ENCODE results near the gene HRAS. TPM values are rescaled to one million over a fixed set of nuclear protein-coding genes. Genes with fewer than 3 reads are reported as not detected.

HRAS gene
- total RNA-seq, 1 experiment from 2014 or later, result 128 TPM

DNA sequence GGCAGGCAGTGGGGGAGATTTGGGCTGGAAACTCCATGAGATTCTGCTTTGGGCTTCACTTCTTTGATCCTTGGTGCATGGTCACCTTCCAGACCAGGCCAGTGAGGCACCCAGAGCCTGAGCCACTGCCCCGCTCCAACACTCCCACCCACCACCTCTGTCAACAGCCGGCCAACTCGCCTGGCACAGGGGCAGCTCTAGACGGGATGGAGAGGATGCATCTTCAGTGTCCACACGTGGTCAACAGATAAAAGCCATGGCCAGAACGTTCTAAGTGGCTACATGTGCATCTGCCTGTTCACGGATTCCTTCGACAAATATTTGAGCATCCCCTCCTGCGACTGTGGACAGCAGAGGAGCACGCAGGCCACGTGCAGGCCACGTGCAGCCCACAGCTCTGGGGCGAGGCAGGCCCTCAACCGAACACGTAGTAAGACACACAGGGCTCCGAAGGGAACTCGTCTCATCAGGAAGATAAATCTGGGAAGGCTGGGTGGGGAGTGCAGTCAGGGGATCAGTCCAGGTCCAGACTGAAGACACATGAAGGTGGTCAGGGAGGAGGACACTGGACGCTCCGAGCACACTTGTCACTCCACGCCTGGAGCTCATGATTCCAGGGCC is 3.2 kb upstream of the HRAS start:
- H3K4me2 ChIP-seq (ENCODE audit: low read length), result no peak overlapping the region
- H3K27me3 ChIP-seq (ENCODE audit: low read length), result no peaks in the 10 kb centered on the region
- no peak for ATAC-seq
- H3K4me1 ChIP-seq (ENCODE audit: insufficient read depth, low read length), result peaks cover 17% of the 10 kb centered on the region
- H4K20me1 ChIP-seq (ENCODE audit: low read length), result peaks cover 4% of the 10 kb centered on the region; the same call in 1 of the 2 replicates
- no TSS peak for BruUV-seq (replicated peaks)
- CTCF ChIA-PET, result no interaction called here
- no peak overlapping the region for H3K9ac ChIP-seq (ENCODE audit: low read length)
- DNase-seq, result no peak
- no peaks in the 10 kb centered on the region for H3K36me3 ChIP-seq (ENCODE audit: low read depth, low read length)
- TF ChIP-seq EZH2 (IDR thresholded peaks at IDR 0.05; ENCODE audit: low read length, unreplicated experiment) (no peak), EZH2phosphoT487 (IDR thresholded peaks at IDR 0.05; ENCODE audit: borderline replicate concordance, low read length) (no peak)
- TF ChIP-seq, protein P1, sequence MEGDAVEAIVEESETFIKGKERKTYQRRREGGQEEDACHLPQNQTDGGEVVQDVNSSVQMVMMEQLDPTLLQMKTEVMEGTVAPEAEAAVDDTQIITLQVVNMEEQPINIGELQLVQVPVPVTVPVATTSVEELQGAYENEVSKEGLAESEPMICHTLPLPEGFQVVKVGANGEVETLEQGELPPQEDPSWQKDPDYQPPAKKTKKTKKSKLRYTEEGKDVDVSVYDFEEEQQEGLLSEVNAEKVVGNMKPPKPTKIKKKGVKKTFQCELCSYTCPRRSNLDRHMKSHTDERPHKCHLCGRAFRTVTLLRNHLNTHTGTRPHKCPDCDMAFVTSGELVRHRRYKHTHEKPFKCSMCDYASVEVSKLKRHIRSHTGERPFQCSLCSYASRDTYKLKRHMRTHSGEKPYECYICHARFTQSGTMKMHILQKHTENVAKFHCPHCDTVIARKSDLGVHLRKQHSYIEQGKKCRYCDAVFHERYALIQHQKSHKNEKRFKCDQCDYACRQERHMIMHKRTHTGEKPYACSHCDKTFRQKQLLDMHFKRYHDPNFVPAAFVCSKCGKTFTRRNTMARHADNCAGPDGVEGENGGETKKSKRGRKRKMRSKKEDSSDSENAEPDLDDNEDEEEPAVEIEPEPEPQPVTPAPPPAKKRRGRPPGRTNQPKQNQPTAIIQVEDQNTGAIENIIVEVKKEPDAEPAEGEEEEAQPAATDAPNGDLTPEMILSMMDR (conservative IDR thresholded peaks at IDR 0.05; ENCODE audit: low read depth, low read length), result no peak
- H3K79me2 ChIP-seq (ENCODE audit: low read length), result peaks cover 14% of the 10 kb centered on the region
- H3K27ac ChIP-seq (ENCODE audit: low read length), result no peak overlapping the region
- no peaks in the 10 kb centered on the region for H3K9me3 ChIP-seq (ENCODE audit: low read length)
- no peak overlapping the region for H3K4me3 ChIP-seq (ENCODE audit: low read length)
- no peaks in the 10 kb centered on the region for H3K9me2 ChIP-seq (replicated peaks; ENCODE audit: low read length)
- POLR2A ChIA-PET (ENCODE audit: unreplicated experiment), result no interaction called here
- H3F3A ChIP-seq (ENCODE audit: low read length, unreplicated experiment), result no peaks in the 10 kb centered on the region
- H2AFZ ChIP-seq (ENCODE audit: low read length), result no peak overlapping the region
- intact Hi-C loops (cut with micrococcal nuclease), result no loop called here

DNA sequence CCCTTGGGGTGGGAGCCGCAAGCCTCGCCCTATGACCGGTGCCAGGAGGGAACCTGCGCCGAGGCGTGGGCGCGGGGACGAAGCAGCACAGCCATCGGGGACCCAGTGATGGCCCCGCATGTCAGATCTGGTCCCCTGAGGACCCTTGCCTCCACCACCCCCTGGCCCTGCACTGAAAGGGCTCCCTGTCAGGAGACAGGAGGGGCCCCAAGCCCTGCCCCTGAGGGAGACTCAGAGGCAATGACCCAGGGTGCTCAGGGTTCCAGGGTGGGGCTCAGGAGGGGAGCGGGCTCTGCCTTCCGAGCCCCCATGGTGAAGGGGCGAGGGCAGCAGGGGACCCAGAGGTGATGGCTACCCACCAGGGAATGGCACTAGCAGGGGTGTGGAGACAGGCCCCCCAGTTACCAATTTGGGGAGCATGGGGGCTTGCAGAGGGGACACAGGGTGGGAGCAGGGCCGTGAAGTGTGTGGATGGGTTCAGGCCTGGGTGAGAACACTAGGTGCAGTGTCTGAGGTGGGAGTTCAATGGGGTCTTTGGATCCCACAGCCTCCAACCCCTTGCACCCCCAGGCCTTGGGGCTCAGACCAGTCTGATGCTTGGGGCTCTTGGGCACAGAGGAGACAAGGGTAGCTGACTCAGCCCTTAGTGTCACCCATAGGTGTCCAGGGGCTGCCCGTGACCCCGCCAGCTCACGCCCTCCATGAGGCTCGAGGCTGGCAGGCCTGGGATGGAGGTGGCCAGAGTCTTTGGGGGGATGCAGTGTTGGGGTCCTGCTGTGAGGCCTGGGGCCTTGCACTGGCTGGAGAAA is 2.5 kb upstream of the HRAS start:
- CTCF ChIA-PET, result no interaction called here
- Histone ChIP-seq H3K36me3 (ENCODE audit: low read depth, low read length) (no peaks in the 10 kb centered on the region), H3K4me1 (ENCODE audit: insufficient read depth, low read length) (peaks cover 17% of the 10 kb centered on the region), H3K9ac (ENCODE audit: low read length) (peak overlapping the region; percentile 32; the same call in 1 of the 2 replicates), H3K9me3 (ENCODE audit: low read length) (no peaks in the 10 kb centered on the region), H3K4me2 (ENCODE audit: low read length) (peak overlapping the region; percentile 89), H3K27me3 (ENCODE audit: low read length) (no peaks in the 10 kb centered on the region), H3K79me2 (ENCODE audit: low read length) (peaks cover 16% of the 10 kb centered on the region), H2AFZ (ENCODE audit: low read length) (peak overlapping the region; percentile 95), H4K20me1 (ENCODE audit: low read length) (peaks cover 4% of the 10 kb centered on the region; the same call in 1 of the 2 replicates), H3K4me3 (ENCODE audit: low read length) (peak overlapping the region; percentile 62), H3K27ac (ENCODE audit: low read length) (no peak overlapping the region), H3F3A (ENCODE audit: low read length, unreplicated experiment) (no peaks in the 10 kb centered on the region), H3K9me2 (replicated peaks; ENCODE audit: low read length) (no peaks in the 10 kb centered on the region)
- no peak for ATAC-seq
- TF ChIP-seq EZH2phosphoT487 (IDR thresholded peaks at IDR 0.05; ENCODE audit: borderline replicate concordance, low read length) (no peak), EZH2 (IDR thresholded peaks at IDR 0.05; ENCODE audit: low read length, unreplicated experiment) (no peak)
- TF ChIP-seq, protein P1 (conservative IDR thresholded peaks at IDR 0.05; ENCODE audit: low read depth, low read length), result no peak
- BruUV-seq (replicated peaks), result TSS peak; percentile 33
- POLR2A ChIA-PET (ENCODE audit: unreplicated experiment), result no interaction called here
- DNase-seq, result no peak
- intact Hi-C loops (cut with micrococcal nuclease), result loop anchor here (2.0 kb wide), 2 partner anchors 31 to 39 kb away; partner anchors contain the start of genes PHRF1 and RNH1
